Astrocyte (in vitro differentiated cells and primary cell): Measurements from ENCODE around the gene TCEAL4. TPM values are rescaled to one million over a fixed set of nuclear protein-coding genes. Genes with fewer than 3 reads are reported as not detected.

Experiments used
- DNase-seq: peaks from one replicate; pipeline ENCODE4 v3.0.0-alpha.2; 2010; ENCODE audit warnings: low read depth
- FAIRE-seq: peaks from 2 replicates; lab custom pipeline; 2011; peaks lifted over from hg19 to GRCh38; lab: Jason Lieb, UNC
- H2AFZ ChIP-seq: 2 replicates; pipeline ENCODE4 v1.6.0; 2012; ENCODE audit warnings: low read depth, low read length, inconsistent platforms
- H3K27ac ChIP-seq: 2 replicates; pipeline ENCODE4 v1.5.1; 2011; ENCODE audit warnings: low read depth, low read length, inconsistent platforms
- H3K27me3 ChIP-seq: 2 replicates; pipeline ENCODE4 v1.6.0; 2011; ENCODE audit warnings: low read length, inconsistent platforms; ENCODE audit not compliant: insufficient read depth
- H3K36me3 ChIP-seq: 2 replicates; pipeline ENCODE4 v1.5.1; 2011; ENCODE audit warnings: low read length, inconsistent platforms; ENCODE audit not compliant: insufficient read depth
- H3K4me1 ChIP-seq: 2 replicates; pipeline ENCODE4 v1.5.1; 2011; ENCODE audit warnings: low read length, inconsistent platforms; ENCODE audit not compliant: insufficient read depth
- H3K4me2 ChIP-seq: 2 replicates; pipeline ENCODE4 v1.6.0; 2012; ENCODE audit warnings: low read length, inconsistent platforms
- H3K4me3 ChIP-seq: 2 replicates; pipeline ENCODE4 v1.5.1; 2011; ENCODE audit warnings: low read depth, mild to moderate bottlenecking, low read length, inconsistent platforms; ENCODE audit not compliant: insufficient read depth
- H3K79me2 ChIP-seq: 2 replicates; pipeline ENCODE4 v1.6.0; 2012; ENCODE audit warnings: mild to moderate bottlenecking, low read length, inconsistent platforms; ENCODE audit not compliant: insufficient read depth
- H3K9ac ChIP-seq: 2 replicates; pipeline ENCODE4 v1.6.0; 2012; ENCODE audit warnings: mild to moderate bottlenecking, low read length, inconsistent platforms
- H3K9me3 ChIP-seq: 2 replicates; pipeline ENCODE4 v1.5.1; 2012; ENCODE audit warnings: low read depth, mild to moderate bottlenecking, low read length, inconsistent platforms; ENCODE audit not compliant: insufficient read depth
- H4K20me1 ChIP-seq: 2 replicates; pipeline ENCODE4 v1.6.0; 2012; ENCODE audit warnings: low read length, inconsistent platforms; ENCODE audit not compliant: insufficient read depth
- H3K27ac Mint-ChIP-seq: one replicate; pipeline ENCODE4 v1.8.0; 2021; ENCODE audit warnings: mild to moderate bottlenecking, mixed read lengths; ENCODE audit not compliant: unreplicated experiment
- H3K27me3 Mint-ChIP-seq: one replicate; pipeline ENCODE4 v1.8.0; 2021; ENCODE audit warnings: low read depth, mixed read lengths; ENCODE audit not compliant: unreplicated experiment
- H3K36me3 Mint-ChIP-seq: one replicate; pipeline ENCODE4 v1.8.0; 2021; ENCODE audit warnings: low read depth, mixed read lengths; ENCODE audit not compliant: unreplicated experiment
- H3K4me1 Mint-ChIP-seq: one replicate; pipeline ENCODE4 v1.8.0; 2021; ENCODE audit warnings: low read depth, mixed read lengths; ENCODE audit not compliant: unreplicated experiment
- H3K4me3 Mint-ChIP-seq: one replicate; pipeline ENCODE4 v1.8.0; 2021; ENCODE audit warnings: mild to moderate bottlenecking, moderate library complexity, mixed read lengths; ENCODE audit not compliant: unreplicated experiment
- H3K9me3 Mint-ChIP-seq: one replicate; pipeline ENCODE4 v1.8.0; 2021; ENCODE audit warnings: mild to moderate bottlenecking, mixed read lengths; ENCODE audit not compliant: unreplicated experiment
- CTCF ChIP-seq: IDR thresholded peaks from 2 replicates; pipeline ENCODE4 v1.5.1; 2011; ENCODE audit warnings: low read depth, mild to moderate bottlenecking, inconsistent platforms, low read length, moderate library complexity; ENCODE audit not compliant: insufficient read depth
- EZH2 ChIP-seq: IDR thresholded peaks from 2 replicates; pipeline ENCODE4 v1.6.1; 2012; ENCODE audit warnings: mild to moderate bottlenecking, low read length, inconsistent platforms; ENCODE audit not compliant: insufficient read depth
- total RNA-seq: library from RNA; stranded (reverse); gene quantifications from 2 replicates; pipeline ENCODE4 v1.2.1, GENCODE V29; 2021

Gene TCEAL4
- total RNA-seq, 1 donor from 2014 or later, result 51.3 TPM

- H3K36me3 ChIP-seq, result no peaks in the 10 kb centered on the region
- no peaks in the 10 kb centered on the region for H4K20me1 ChIP-seq
- H3K4me3 ChIP-seq, result no peak overlapping the region
- peaks cover 2% of the 10 kb centered on the region for H3K36me3 Mint-ChIP-seq
- no peak for TF ChIP-seq EZH2
- no peak for TF ChIP-seq CTCF
- DNase-seq (no peak), FAIRE-seq (peak; percentile 91)
- peak overlapping the region; percentile 11 for H3K4me2 ChIP-seq
- no peaks in the 10 kb centered on the region for H3K9me3 Mint-ChIP-seq
- no peaks in the 10 kb centered on the region for H3K27me3 ChIP-seq
- H3K27ac ChIP-seq, result no peak overlapping the region
- no peak overlapping the region for H2AFZ ChIP-seq
- H3K27me3 Mint-ChIP-seq, result no peaks in the 10 kb centered on the region
- H3K9ac ChIP-seq, result no peak overlapping the region
- H3K4me3 Mint-ChIP-seq, result no peak overlapping the region
- H3K79me2 ChIP-seq, result no peaks in the 10 kb centered on the region
- H3K4me1 Mint-ChIP-seq, result peaks cover 11% of the 10 kb centered on the region
- H3K4me1 ChIP-seq, result peaks cover 10% of the 10 kb centered on the region
- no peaks in the 10 kb centered on the region for H3K9me3 ChIP-seq
- H3K27ac Mint-ChIP-seq, result no peak overlapping the region
Observed at GRCh38 chrX:103615781-103616371, 30.6 kb downstream of the TCEAL4 start.

DNA sequence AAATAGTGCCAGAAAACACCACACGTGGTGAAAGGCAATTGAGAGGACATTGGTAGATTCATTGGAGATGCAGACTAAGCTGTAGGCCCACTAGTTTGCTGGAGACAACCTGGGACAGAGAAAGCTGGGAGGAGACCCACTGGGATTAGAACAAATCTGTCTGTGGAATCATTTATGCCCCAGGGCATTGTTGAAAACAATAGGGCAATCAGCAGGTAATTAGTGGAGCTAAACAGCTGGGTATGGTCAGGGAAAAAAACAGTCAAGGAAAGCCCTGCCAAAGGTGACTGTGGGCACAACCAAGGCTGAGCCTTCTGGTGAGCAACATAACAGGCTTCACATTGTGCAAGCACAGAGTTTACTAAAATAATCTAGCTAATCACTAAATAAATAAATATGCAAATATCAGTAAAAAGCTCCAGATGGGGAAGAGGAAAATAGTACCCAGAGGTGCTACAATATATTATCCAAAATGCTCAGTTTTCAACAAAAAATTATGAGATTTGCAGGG is 31.4 kb downstream of the TCEAL4 start:
- no peak overlapping the region for H3K9ac ChIP-seq
- TF ChIP-seq EZH2 (no peak), CTCF (no peak)
- H3K9me3 ChIP-seq, result no peaks in the 10 kb centered on the region
- H3K4me3 ChIP-seq, result no peak overlapping the region
- H3K36me3 ChIP-seq, result no peaks in the 10 kb centered on the region
- Mint-ChIP-seq H3K9me3 (no peaks in the 10 kb centered on the region), H3K4me1 (peaks cover 11% of the 10 kb centered on the region), H3K27ac (no peak overlapping the region), H3K4me3 (no peak overlapping the region), H3K36me3 (peaks cover 2% of the 10 kb centered on the region), H3K27me3 (no peaks in the 10 kb centered on the region)
- H3K4me2 ChIP-seq, result no peak overlapping the region
- H3K27ac ChIP-seq, result no peak overlapping the region
- H2AFZ ChIP-seq, result no peak overlapping the region
- H3K4me1 ChIP-seq, result peaks cover 10% of the 10 kb centered on the region
- no peaks in the 10 kb centered on the region for H4K20me1 ChIP-seq
- FAIRE-seq (no peak), DNase-seq (no peak)
- H3K79me2 ChIP-seq, result no peaks in the 10 kb centered on the region
- H3K27me3 ChIP-seq, result no peaks in the 10 kb centered on the region

GRCh38 chrX:103624111-103624510 is 38.8 kb downstream of the TCEAL4 start:
- Histone ChIP-seq H2AFZ (no peak overlapping the region), H4K20me1 (no peaks in the 10 kb centered on the region), H3K27me3 (no peaks in the 10 kb centered on the region), H3K27ac (no peak overlapping the region), H3K9ac (no peak overlapping the region), H3K4me3 (no peak overlapping the region), H3K4me1 (peaks cover 3% of the 10 kb centered on the region), H3K9me3 (no peaks in the 10 kb centered on the region), H3K79me2 (peaks cover 14% of the 10 kb centered on the region), H3K4me2 (no peak overlapping the region), H3K36me3 (no peaks in the 10 kb centered on the region)
- no peaks in the 10 kb centered on the region for H3K27me3 Mint-ChIP-seq
- H3K27ac Mint-ChIP-seq, result no peak overlapping the region
- peaks cover 3% of the 10 kb centered on the region for H3K4me1 Mint-ChIP-seq
- no peak for DNase-seq
- FAIRE-seq, result no peak
- H3K4me3 Mint-ChIP-seq, result no peak overlapping the region
- TF ChIP-seq EZH2 (no peak), CTCF (no peak)
- H3K36me3 Mint-ChIP-seq, result peaks cover 2% of the 10 kb centered on the region
- H3K9me3 Mint-ChIP-seq, result no peaks in the 10 kb centered on the region
